Putamen (tissue), 1 donor: Measurements from ENCODE around the gene SLCO4A1.

Experiments used
- DNase-seq: peaks from one replicate; pipeline ENCODE4 v3.0.0-alpha.2; 2016; ENCODE audit warnings: low spot score

SLCO4A1 gene

DNA sequence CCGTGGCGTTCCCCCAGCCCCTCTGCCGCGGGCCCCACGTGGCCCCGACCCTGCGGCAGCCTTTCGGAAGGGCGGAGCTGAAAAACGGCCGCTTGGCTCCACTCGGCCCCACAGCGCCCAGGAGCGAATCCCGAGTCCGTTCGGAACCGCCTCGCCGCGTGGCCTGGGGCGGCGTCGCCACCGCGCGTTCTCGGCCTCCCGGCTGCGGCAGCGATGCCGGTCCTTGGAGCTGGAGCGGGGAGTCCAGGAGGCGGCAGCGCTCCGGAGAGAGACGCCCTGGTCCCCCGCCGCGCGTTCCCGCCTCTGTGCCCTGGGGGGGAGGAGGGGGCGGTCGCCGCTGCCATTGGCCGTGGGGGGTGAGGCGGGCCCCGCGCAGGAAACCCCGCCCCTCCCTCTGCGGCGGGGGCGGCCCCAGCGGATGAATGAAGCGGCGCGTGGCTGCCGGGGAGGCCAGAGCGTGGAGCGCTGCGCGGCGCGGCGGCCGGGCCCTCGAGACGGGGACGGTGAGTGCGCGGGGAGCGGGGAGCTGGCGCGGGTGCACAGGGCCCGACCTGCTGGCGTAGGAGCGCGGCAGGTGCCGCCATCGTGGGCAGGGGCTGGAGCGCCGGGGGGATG lies at the start of gene SLCO4A1:
Gene SLCO4A1, plus strand, starts transcription at position 453 of the 615 bp plus-strand sequence. CDS start 13,952 bp downstream, outside the sequence.
- DNase-seq: peak; percentile 63

- DNase-seq: no peak
Measured at GRCh38 chr20:62592506-62593177, 49.7 kb upstream of the SLCO4A1 start.

DNA sequence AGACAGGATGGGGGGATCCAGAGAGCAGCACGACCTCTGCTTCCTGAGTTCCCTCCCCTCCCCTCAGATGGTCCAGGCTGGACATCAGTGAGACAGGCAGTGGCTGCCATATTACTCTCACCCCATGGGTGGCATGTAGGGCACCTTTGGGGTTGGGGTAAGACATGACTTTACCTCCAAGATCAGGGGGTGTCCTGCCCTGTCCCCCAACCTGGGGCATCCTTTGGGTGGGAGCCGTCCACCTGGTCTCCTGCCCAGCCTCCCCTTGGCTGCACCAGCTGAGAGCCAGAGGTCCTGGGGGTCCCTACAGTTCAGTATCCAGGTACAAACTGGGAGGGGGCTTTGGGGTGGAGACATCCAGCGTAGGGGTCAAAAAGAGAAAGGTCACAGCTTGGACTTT lies 48.7 kb upstream of the SLCO4A1 start:
- no peak for DNase-seq

DNA sequence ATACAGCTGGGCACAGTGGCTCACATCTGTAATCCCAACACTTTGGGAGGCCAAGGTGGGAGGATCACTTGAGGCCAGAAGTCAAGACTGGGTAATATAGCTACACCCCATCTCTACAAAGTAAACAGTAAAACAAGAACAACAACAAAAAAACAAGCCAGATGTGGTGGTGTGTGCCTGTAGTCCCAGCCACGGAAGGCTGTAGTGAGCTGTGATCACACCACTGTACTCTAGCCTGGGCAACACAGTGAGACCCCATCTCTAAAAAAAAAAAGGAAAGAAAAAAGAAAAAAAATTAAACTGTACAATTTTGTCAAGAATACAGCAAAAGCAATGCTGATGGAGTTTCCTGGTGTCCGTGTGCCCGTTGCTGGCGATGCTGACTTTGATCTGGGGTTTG lies 47.2 kb upstream of the SLCO4A1 start:
- DNase-seq: no peak

DNA sequence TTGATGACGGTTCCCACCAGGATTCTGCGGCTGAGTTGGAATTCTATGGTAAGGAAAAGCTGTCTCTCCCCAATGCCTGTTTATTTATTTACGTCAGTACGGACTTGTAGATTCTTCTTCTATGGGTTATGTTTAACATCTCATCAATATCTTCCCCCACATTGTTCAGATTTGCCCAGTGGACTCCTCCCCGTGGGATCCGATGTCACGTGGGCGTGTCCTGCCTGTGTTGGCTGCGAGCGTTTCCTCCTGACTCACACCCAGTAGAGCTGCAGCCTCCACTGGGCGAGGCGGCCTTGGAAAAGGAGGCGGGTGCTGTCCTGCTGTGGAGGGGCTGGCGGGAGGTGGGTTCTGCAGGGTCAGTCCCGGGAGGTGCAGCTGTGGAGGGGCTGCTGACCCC lies 46.8 kb upstream of the SLCO4A1 start:
- no peak for DNase-seq

- no peak for DNase-seq
Measured at GRCh38 chr20:62596486-62596885, 45.8 kb upstream of the SLCO4A1 start.

DNA sequence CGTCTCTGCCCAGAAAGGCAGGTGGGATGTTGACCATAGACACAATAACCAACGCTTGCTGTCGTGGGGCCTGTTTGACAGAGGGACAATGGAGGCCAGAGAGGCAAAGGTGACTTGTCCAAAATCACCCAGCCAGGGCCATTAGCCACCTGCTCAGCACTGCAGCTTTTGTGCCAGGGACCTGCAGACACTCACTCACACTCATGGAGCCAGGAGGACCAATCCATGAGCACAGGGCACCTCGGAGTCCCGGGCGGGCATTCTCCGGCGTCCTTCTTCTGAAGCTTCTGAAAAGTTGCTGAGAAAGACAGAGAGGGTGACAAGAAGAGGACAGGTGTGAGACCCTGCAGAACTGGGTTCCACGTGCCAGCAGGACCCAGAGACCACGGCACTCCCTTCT lies 45.4 kb upstream of the SLCO4A1 start:
- no peak for DNase-seq

GRCh38 chr20:62597416-62598115 lies 44.7 kb upstream of the SLCO4A1 start:
- no peak for DNase-seq

DNA sequence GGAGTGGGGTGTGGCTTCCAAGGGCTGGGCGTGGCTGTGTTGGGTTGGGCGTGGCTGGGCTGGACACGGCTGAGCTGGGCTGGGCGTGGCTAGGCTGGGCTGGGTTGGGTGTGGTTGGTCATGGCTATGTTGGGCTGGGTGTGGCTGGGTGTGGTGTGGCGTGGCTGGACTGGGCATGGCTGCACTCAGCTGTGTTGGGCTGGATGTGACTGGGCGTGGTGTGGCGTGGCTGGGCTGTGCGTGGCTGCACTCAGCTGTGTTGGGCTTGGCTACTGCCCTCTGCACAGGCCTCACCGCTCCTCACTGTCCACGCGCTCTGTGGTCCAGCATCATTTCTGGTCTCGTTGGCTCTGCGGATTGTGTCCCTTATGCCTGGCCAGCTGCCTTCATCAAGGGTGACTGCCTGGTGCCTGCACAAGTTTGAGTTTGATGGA lies 43.5 kb upstream of the SLCO4A1 start:
- no peak for DNase-seq

GRCh38 chr20:62599216-62600110 lies 42.8 kb upstream of the SLCO4A1 start:
- no peak for DNase-seq

DNA sequence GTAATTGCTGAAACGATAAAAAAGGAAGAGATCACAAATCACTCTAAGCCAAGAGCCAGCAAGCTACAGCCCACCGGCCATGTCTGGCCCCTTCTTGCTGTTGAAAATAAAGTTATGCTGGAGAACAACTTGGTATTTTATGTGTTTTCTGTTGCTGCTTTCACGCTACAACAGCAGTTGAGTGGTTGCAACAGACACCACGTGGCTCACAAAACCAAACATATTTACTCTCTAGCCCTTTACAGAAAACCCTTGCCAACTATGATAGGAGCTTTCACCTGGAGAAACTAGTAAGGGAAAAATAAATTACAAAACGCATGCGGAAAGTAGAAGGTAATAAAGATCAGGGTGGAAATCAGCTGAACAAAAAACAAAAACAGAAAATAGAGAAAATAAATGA lies 41.1 kb upstream of the SLCO4A1 start:
- DNase-seq: no peak

DNA sequence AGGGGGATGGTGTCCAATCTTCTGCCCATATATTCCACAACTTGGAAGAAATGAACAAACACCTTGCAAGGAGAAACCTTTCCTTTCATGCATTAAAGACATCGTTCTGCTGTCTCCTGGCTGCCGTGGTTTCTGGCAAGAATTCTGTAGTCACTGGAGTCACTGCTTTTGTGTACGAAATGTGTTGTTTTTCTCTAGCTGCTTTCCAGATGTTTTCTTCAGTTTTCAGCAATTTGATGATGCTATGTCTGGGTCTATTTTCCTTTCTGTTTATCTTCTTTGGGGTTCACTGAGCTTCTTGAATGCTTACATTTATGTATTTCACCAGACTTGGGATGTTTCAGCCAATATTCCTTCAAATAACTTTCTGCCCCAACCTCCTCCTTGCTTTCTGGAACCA lies 40.6 kb upstream of the SLCO4A1 start:
- no peak for DNase-seq

DNA sequence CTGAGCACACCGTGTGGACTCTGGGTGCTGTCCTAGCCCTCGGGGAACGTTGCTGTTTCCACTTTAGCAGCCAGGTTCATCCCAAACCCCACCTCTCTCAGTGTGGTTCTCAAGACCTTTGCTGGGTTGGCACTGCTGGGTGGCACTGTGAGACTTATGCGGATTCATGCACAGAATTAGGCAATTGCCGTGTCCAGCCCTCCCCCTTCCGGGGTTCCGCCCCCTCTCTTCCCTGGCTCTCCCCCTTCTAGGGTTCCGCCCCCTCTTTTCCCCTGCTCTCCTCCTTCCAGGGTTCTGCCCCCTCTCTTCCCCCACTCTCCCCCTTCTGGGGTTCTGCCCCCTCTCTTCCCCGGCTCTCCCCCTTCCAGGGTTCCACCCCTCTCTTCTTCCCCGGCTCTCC lies 39.8 kb upstream of the SLCO4A1 start:
- no peak for DNase-seq

GRCh38 chr20:62603021-62603906 lies 39.0 kb upstream of the SLCO4A1 start:
- no peak for DNase-seq

GRCh38 chr20:62603907-62604785 lies 38.2 kb upstream of the SLCO4A1 start:
- no peak for DNase-seq

- no peak for DNase-seq
Measured at GRCh38 chr20:62604796-62605195, 37.5 kb upstream of the SLCO4A1 start.

- DNase-seq: no peak
Measured at GRCh38 chr20:62605236-62605943, 36.9 kb upstream of the SLCO4A1 start.

- no peak for DNase-seq
Measured at GRCh38 chr20:62606016-62606415, 36.3 kb upstream of the SLCO4A1 start.

GRCh38 chr20:62606551-62607201 lies 35.6 kb upstream of the SLCO4A1 start:
- no peak for DNase-seq
